CD4-positive, alpha-beta T cell treated with Interleukin-12 subunit alpha and Interleukin-12 subunit beta, for 1 hour (primary cell): ENCODE measurements around the gene HLA-DOA.
A peak's percentile ranks its signal among the peaks of the same experiment; 100 is the strongest.

Experiments used
- DNase-seq: peaks from one replicate; pipeline ENCODE4 v3.0.0-alpha.2; 2020

Gene HLA-DOA

GRCh38 chr6:33008944-33009861 lies at the start of gene HLA-DOA:
HLA-DOA (minus strand) TSS chr6:33009591.
- peak; percentile 63 for DNase-seq

- no peak for DNase-seq
Observed at GRCh38 chr6:33057222-33058150, 48.1 kb upstream of the HLA-DOA start.

- no peak for DNase-seq
Observed at GRCh38 chr6:33053230-33053629, 43.8 kb upstream of the HLA-DOA start.

GRCh38 chr6:33052627-33053026 lies 43.2 kb upstream of the HLA-DOA start:
- DNase-seq: no peak

DNA sequence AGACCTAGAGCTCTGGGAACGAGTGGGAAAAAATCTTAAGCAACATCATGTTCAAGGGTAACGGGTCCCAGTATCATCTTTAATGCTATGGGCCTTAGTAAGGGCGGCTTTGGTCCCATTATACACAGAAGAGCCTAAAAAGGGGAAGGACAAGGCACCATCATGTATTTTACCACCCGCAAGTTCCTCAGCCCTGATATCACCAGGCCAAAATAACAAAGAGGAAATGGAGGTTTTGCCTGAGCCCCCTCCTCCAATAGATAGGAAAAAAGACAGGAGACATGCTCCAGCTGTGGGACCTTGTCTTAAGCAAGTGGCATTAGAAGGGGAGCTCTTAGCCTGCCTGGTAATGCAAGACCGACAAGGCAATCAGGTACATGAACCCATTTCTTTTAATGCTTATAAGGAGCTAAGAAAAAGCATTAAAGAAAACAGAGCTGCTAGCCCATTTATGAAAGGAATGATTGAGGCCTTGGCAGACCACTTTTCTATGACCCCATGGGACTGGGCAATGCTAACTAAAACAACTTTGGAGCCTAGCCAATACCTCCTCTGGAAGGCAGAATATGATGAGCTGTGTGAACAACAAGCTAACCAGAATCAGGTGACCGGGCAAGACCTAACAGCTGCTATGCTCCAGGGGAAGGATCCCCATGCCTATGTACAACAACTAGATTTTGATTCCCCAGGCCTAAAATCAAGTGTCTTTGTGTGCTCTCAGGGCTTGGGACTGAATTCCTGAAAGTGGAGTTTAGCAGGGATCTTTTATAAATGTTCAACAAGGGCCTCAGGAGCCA lies 40.8 kb upstream of the HLA-DOA start:
- no peak for DNase-seq

GRCh38 chr6:33049323-33050013 lies 40.1 kb upstream of the HLA-DOA start:
- DNase-seq: no peak

DNA sequence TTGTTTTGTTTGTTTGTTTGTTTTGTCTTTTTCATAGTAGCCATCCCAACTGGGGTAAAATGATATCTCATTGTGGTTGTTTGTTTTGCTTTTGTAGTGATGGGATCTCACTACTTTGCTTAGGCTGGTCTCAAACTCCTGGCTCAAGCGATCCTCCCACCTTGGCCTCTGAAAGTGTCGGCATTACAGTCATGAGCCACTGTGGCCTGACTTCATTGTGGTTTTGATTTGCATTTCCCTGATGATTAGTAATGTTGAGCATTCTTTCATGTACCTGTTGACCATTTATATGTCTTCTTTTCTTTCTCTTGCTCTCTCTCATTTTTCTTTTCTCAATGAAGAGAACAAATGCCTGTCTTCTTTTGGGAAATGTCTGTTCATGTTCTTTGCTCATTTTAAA lies 30.8 kb upstream of the HLA-DOA start:
- no peak for DNase-seq

- no peak for DNase-seq
Observed at GRCh38 chr6:33036535-33036934, 27.1 kb upstream of the HLA-DOA start.

DNA sequence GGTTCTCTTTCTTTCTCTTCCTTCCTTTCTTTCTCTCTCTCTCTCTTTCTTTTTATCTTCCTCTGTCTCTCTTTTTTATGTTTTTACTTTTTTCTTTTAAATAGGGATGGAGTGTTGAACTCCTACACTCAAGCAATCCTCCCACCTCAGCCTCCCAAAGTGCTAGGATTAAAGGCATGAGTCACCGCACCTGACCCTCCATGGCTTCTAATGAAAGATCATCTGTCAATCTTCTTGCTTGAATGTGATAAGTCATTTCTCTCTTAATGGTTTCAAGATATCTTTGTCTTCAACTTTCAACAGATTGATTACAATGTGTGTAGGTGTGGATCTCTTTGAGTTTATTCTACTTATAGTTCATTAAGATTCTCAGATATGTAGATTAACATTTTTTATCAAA lies 25.2 kb upstream of the HLA-DOA start:
- DNase-seq: no peak

- DNase-seq: no peak
Observed at GRCh38 chr6:33030245-33030644, 20.9 kb upstream of the HLA-DOA start.

DNA sequence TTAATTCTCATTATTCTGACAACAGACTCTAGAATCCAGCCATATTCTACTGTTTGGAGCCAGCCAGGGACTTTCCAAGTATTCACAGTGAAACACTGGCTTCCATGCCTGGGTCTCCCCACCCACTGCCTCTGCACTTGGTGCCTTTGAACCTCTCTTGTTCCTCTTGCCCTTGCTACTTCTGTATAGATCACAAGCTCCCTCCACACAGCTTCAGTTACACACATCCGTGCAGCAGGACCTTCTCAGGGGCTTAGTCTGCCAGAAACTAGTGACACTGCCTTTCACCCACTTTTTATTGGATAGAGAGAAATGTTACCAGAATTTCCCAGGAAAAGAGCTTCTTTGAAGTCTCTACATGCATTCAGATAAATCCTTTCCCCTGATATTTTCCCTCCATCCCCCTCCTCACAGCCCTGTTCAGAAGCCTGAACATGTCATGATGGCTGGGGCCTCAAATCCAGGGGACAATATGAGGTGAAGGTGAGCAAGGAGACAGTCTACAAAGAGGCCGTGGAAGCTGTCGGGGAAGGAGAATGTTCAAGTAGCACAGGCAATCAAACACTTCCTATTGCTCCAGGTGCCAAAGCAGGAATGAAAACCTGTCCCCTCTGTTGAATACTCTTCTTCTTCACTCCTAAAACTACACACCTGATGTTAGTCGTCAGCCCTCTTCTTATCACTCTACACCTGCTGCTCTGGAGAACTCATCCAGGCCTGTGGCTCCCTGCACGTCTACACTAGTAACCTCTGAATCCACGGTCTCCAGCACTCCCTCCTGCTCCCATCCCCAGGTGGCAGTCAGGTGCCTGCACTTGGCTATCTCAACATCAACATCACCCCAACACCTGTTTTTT lies 20.2 kb upstream of the HLA-DOA start:
- DNase-seq: peak; percentile 49

GRCh38 chr6:33028220-33028849 lies 18.9 kb upstream of the HLA-DOA start:
- no peak for DNase-seq

- DNase-seq: no peak
Observed at GRCh38 chr6:33024521-33024920, 15.1 kb upstream of the HLA-DOA start.

DNA sequence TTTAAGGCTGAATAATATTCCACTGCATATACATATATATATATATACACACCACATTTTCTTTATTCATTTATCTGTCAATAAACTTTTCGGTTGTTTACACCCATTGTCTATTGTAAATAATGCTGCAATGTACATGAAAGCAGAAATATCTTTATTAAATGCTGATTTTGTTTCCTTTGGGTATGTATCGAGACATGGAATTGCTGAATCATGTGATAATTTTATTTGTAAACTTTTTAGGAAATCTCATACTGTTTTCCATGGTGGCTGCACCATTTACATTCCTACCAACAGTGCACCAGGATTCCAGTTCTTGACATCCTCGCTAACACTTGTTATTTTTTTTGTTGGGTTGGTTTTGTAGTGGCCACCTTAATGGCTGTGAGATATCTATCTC lies 14.1 kb upstream of the HLA-DOA start:
- no peak for DNase-seq

GRCh38 chr6:33021917-33022316 lies 12.5 kb upstream of the HLA-DOA start:
- no peak for DNase-seq

DNA sequence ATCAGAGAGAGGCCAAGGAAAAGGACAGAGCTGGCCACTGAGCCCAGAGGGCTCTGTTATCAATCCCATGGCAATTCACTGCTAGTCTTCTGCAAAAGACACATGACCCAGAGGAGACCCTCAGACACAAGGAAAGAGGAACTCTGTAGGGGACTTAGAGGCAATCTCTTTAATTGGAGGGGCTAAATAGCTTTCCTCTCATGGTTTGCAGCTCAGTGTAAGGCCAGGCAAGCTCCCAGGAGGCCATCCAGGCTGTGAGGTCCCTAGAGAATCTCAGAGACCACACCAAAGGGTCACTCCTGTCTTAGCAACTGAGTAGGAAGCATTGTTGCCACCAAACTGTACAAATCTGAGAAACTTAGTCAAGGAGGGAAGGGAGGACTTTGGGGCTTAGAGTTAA lies 10.0 kb upstream of the HLA-DOA start:
- no peak for DNase-seq

DNA sequence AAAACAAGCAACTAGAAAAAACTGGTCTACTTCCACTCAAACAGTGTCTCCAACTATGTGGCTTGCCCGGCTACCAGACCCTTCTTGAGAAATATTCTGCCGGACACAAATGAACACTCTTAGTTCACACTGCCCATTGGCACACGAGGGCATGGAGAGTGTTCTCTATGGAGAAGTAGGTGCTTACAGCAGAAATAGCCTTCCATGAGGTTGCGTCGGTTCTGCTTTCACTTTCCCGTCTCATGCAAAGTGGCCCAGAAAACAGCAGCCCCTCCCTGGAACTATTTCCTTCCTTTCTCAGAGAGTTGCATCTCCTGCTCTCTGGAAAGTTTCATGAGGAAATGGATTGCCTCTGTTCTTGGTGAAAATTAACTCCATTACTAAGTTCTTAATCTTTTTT lies 9.5 kb upstream of the HLA-DOA start:
- peak; percentile 37 for DNase-seq

DNA sequence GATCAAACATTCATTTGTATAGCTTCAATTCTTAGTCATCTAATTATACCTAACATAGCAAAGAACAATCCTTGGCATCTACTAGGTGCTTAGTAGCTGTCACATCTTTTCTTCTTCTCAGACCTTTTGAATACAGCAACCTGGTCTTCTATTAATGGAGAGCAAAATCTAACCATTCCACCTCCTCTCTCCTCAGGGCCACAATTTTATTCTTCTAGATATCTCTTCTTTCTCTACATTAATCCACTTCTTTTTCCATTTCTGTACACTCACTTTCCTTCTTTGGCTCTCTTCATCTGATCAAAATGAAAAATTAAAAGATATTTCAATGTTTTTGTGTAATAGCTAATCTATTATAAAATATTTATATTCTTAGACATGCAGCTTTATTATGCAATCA lies 9.0 kb upstream of the HLA-DOA start:
- DNase-seq: no peak

DNA sequence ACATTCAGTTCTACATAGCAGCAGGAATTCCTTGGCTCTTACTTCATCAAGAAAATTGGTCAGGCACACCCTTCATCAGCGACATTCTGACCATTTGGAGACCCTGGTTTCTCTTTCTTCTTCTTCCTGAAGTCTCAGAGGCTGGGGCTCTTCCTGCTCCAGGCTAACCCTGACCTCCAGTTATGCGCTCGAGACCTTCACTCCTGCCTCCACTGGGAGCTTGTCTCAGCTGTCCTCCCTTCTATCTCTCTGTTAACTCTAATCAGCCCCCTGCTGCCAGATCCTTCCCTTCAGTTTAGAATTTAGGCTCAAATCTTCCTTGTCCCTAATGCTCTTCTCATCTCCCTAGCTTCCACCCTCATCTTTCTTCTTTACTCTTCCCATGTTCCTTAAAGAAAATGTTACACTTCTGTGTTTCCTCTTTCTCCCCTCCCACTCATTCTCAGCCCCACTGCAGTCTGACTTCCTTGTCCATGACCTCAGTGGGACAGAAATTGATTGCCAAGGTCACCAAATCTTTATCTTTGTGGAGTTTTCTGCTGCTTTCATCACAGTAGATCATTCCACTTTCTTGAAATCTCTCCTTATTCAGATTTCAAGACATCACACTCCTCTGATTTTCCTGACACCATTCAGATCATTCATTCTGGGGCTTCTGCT lies 8.4 kb upstream of the HLA-DOA start:
- no peak for DNase-seq

DNA sequence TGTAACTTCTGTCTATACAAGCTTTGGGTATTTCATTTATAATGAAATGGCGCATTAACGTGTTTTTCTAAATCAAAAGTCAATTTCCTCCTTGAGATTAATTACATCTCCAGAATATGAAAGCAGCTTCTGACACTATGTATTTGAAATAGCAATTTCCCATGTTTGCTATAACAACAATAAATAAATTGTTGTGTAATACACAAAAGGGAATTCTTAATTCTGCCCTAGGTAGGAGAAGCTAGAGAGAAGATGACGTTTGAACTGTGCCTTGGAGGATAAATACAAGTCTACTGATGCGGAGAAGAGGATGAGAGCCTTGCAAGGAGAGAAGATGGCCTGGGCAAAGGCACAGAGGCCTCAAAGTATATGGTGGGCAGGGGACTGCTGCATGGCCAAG lies 7.6 kb upstream of the HLA-DOA start:
- DNase-seq: no peak
